ENCODE data around the gene ASPG. TPM values are rescaled to one million over a fixed set of nuclear protein-coding genes. Genes with fewer than 3 reads are reported as not detected.

Gene ASPG
- total RNA-seq, 2 donors from 2014 or later = not detected

- H3K27me3 Mint-ChIP-seq = no peaks in the 10 kb centered on the region
- H3K27ac Mint-ChIP-seq = no peak overlapping the region
- ATAC-seq (no peak), DNase-seq (ENCODE audit: low spot score) (no peak)
- H3K4me3 Mint-ChIP-seq = no peak overlapping the region
- no peaks in the 10 kb centered on the region for H3K9me3 Mint-ChIP-seq
- H3K36me3 Mint-ChIP-seq = no peaks in the 10 kb centered on the region
- no peaks in the 10 kb centered on the region for H3K4me1 Mint-ChIP-seq (ENCODE audit: low read depth in 2 of 2)
Observed at GRCh38 chr14:104157016-104157928, 71.8 kb downstream of the ASPG start.

DNA sequence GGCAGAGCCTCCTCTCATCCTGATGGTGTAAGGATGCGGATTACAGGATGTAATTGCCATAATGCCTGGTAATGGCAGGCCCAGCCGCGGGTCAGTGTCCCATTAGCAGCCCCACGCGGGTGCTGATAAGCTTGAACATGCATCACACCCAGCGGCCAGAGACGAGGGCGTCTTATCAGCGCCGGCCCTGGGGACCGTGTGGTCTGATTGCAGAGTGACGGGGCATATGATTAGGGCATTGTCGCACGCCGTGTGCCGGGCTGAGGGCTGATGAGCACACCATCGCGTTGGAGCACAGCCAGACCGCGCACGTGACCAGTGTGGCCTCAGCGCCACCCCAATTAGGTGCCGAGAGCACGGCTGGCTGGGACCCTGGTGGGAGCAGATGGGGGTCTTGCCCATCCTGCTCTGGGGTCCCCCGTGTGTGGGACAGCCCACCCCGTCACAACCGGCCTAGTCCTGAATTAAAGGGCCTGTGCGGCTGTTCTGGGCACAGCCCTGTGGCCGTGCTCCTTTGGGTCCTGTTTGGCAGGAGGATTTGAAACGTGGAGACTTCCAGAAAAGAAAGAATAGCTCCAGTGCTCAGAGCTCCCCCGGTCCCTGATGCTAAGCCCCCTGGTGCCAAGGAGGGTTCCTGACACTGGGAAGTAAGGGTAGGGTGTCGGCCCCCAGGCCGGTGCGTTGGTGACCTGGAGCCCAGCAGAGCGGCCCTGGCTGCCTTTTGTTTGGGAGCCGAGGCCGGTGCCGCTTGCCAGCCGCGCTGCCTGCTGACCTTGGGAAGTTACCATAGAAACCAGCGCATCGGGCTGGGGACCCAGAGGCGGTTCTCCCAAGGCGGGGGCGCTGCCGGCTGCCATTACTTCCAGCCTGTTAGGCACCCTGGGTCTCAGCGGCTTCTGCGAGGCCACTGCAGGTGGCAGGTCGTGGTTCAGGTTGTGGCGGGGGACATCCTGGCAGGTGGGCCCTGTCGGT lies 73.6 kb downstream of the ASPG start:
- H3K27me3 Mint-ChIP-seq = no peaks in the 10 kb centered on the region
- H3K9me3 Mint-ChIP-seq = no peaks in the 10 kb centered on the region
- ATAC-seq (no peak), DNase-seq (ENCODE audit: low spot score) (no peak)
- no peaks in the 10 kb centered on the region for H3K36me3 Mint-ChIP-seq
- H3K4me3 Mint-ChIP-seq = no peak overlapping the region
- no peaks in the 10 kb centered on the region for H3K4me1 Mint-ChIP-seq (ENCODE audit: low read depth in 2 of 2)
- no peak overlapping the region for H3K27ac Mint-ChIP-seq

GRCh38 chr14:104159990-104160389 lies 74.5 kb downstream of the ASPG start:
- no peak for DNase-seq (ENCODE audit: low spot score)
- no peak overlapping the region for H3K4me3 Mint-ChIP-seq
- H3K27ac Mint-ChIP-seq = no peak overlapping the region
- H3K36me3 Mint-ChIP-seq = no peaks in the 10 kb centered on the region
- no peak for ATAC-seq
- H3K4me1 Mint-ChIP-seq (ENCODE audit: low read depth in 2 of 2) = no peaks in the 10 kb centered on the region
- no peaks in the 10 kb centered on the region for H3K27me3 Mint-ChIP-seq
- H3K9me3 Mint-ChIP-seq = no peaks in the 10 kb centered on the region

- Mint-ChIP-seq H3K4me1 (ENCODE audit: low read depth in 2 of 2) (no peaks in the 10 kb centered on the region), H3K27me3 (no peaks in the 10 kb centered on the region), H3K9me3 (no peaks in the 10 kb centered on the region), H3K27ac (no peak overlapping the region), H3K4me3 (no peak overlapping the region), H3K36me3 (no peaks in the 10 kb centered on the region)
- DNase-seq (ENCODE audit: low spot score) = no peak
- no peak for ATAC-seq
Observed at GRCh38 chr14:104161602-104162367, 76.3 kb downstream of the ASPG start.

- no peak for DNase-seq (ENCODE audit: low spot score)
- Mint-ChIP-seq H3K27ac (no peak overlapping the region), H3K4me1 (ENCODE audit: low read depth in 2 of 2) (no peaks in the 10 kb centered on the region), H3K9me3 (no peaks in the 10 kb centered on the region), H3K36me3 (no peaks in the 10 kb centered on the region), H3K4me3 (no peak overlapping the region), H3K27me3 (no peaks in the 10 kb centered on the region)
- ATAC-seq = no peak
Observed at GRCh38 chr14:104162495-104162894, 77.0 kb downstream of the ASPG start.

DNA sequence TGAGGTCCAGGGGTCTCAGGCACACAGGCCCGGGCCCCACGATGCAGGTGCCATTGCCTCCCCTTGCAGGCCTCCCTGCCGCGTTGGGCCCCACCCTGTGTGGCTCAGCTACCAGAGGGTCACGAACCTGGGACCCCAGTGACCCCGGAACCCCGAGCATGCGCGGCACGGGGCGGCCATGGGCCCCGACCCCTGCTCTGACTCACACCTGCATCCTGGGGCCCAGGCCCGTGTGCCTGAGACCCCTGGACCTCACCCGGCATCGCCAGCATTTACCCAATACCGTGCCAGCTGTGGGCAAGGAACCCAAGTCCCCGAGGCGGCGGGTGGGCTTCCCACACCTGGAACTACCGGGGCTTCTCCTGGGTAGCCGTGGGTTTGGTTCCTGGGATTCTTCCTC lies 78.0 kb downstream of the ASPG start:
- no peaks in the 10 kb centered on the region for H3K9me3 Mint-ChIP-seq
- DNase-seq (ENCODE audit: low spot score) (no peak), ATAC-seq (no peak)
- no peak overlapping the region for H3K4me3 Mint-ChIP-seq
- H3K4me1 Mint-ChIP-seq (ENCODE audit: low read depth in 2 of 2) = no peaks in the 10 kb centered on the region
- no peak overlapping the region for H3K27ac Mint-ChIP-seq
- no peaks in the 10 kb centered on the region for H3K36me3 Mint-ChIP-seq
- H3K27me3 Mint-ChIP-seq = no peaks in the 10 kb centered on the region

GRCh38 chr14:104164041-104164440 lies 78.5 kb downstream of the ASPG start:
- no peaks in the 10 kb centered on the region for H3K9me3 Mint-ChIP-seq
- H3K27me3 Mint-ChIP-seq = no peaks in the 10 kb centered on the region
- H3K4me1 Mint-ChIP-seq (ENCODE audit: low read depth in 2 of 2) = no peaks in the 10 kb centered on the region
- no peak overlapping the region for H3K27ac Mint-ChIP-seq
- ATAC-seq = no peak
- H3K36me3 Mint-ChIP-seq = no peaks in the 10 kb centered on the region
- H3K4me3 Mint-ChIP-seq = no peak overlapping the region
- no peak for DNase-seq (ENCODE audit: low spot score)

- ATAC-seq (no peak), DNase-seq (ENCODE audit: low spot score) (no peak)
- H3K9me3 Mint-ChIP-seq = no peaks in the 10 kb centered on the region
- no peaks in the 10 kb centered on the region for H3K36me3 Mint-ChIP-seq
- no peaks in the 10 kb centered on the region for H3K27me3 Mint-ChIP-seq
- H3K4me3 Mint-ChIP-seq = no peak overlapping the region
- H3K4me1 Mint-ChIP-seq (ENCODE audit: low read depth in 2 of 2) = no peaks in the 10 kb centered on the region
- H3K27ac Mint-ChIP-seq = no peak overlapping the region
Observed at GRCh38 chr14:104164512-104164911, 79.0 kb downstream of the ASPG start.

Other genes starting within 250 kb of the ASPG start
- 10 to 100 TPM; 14.4 to 25.7 TPM for gene PPP1R13B, start 238.1 kb upstream of the ASPG start, total RNA-seq
- gene TDRD9, start 157.2 kb upstream of the ASPG start, total RNA-seq = 1 to 10 TPM; 1.1 to 2.1 TPM
- gene RD3L, start 143.2 kb upstream of the ASPG start, total RNA-seq = not detected
- gene KIF26A, start 52.9 kb downstream of the ASPG start, total RNA-seq = not detected

Measured in natural killer cell treated with Interleukin-12 subunit alpha and Interleukin-12 subunit beta and Interleukin-15 and Interleukin-18, amount 100 ng/mL, for 72 hours (primary cell).